ENCODE results near the gene UBQLN3.

UBQLN3 gene

GRCh38 chr11:5504403-5504921 lies 5.3 kb downstream of the UBQLN3 start:
- DNase-seq, result no peak

- no peak for DNase-seq
These were observed 9.4 kb downstream of the UBQLN3 start for GRCh38 chr11:5500393-5500801.

GRCh38 chr11:5499671-5500070 lies 10.1 kb downstream of the UBQLN3 start:
- DNase-seq, result no peak

- DNase-seq, result no peak
These were observed 20.0 kb downstream of the UBQLN3 start for GRCh38 chr11:5489576-5490357.

- DNase-seq, result no peak
These were observed 20.9 kb downstream of the UBQLN3 start for GRCh38 chr11:5488798-5489399.

GRCh38 chr11:5488385-5488784 lies 21.4 kb downstream of the UBQLN3 start, which contains the start of gene OR52D1:
TSS of gene OR52D1 (plus strand) at chr11:5488685. CDS start at chr11:5488707, 22 bp downstream.
- DNase-seq, result no peak

- no peak for DNase-seq
These were observed 23.3 kb downstream of the UBQLN3 start for GRCh38 chr11:5486421-5486820.

GRCh38 chr11:5486003-5486402 lies 23.8 kb downstream of the UBQLN3 start:
- DNase-seq, result no peak

GRCh38 chr11:5476186-5476819 lies 33.5 kb downstream of the UBQLN3 start:
- peak; percentile 32 for DNase-seq

- no peak for DNase-seq
These were observed 35.8 kb downstream of the UBQLN3 start for GRCh38 chr11:5473921-5474320.

GRCh38 chr11:5467527-5467926 lies 42.2 kb downstream of the UBQLN3 start:
- no peak for DNase-seq

GRCh38 chr11:5460983-5461621 lies 48.7 kb downstream of the UBQLN3 start:
- no peak for DNase-seq

Data from NCI-H1105 (cell line).